Mammary epithelial cell (primary cell): ENCODE measurements around the gene CXCL1.

Source experiments
- EZH2 ChIP-seq: IDR thresholded peaks from 2 replicates; pipeline ENCODE4 v1.6.1; 2012; ENCODE audit warnings: low read length, inconsistent platforms, borderline replicate concordance
- TF ChIP-seq, protein P1 (sequence below), 2 donors: IDR thresholded peaks in 1 of 2; conservative IDR thresholded peaks in 1 of 2; 2 replicates each; pipeline ENCODE4 v1.5.1; 2011 to 2012; ENCODE audit warnings: inconsistent platforms in 2 of 2, low read length in 2 of 2, mild to moderate bottlenecking in 2 of 2, control low read depth in 1 of 2, low read depth in 1 of 2; ENCODE audit not compliant: insufficient read depth in 1 of 2; ENCODE audit errors: extremely low read depth in 1 of 2

DNA sequence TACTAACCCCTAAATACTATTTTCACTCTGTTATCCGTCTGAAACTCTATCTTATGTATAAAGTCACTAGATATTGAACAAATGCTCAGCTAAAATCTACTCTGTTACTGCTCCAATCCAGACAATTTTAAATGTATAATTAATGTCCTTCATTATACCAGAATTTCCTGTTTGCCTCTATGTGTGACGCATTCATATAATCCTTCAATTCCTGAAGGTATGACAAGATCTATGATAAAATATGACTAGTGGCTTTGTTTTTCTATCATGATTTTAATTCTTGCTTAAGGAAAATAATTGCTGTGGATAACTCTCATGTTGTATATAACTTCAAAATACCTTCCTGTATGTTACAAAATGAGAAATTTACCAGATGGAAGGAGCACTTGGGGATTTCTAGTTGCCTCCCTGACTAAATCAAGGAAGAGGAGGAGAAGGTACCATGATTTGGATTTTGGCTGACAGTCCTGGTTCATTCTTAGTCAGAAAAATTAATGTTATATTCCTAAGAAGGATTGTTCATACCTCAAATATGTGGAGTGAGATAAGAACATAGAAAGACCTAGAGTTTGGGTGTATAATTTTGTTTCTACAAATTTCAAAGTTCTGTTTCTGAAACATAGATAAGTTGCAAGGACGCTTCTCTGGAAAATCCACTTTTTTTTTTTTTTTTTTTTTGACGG, 27.8 kb upstream of the CXCL1 start:
- TF ChIP-seq, protein P1, sequence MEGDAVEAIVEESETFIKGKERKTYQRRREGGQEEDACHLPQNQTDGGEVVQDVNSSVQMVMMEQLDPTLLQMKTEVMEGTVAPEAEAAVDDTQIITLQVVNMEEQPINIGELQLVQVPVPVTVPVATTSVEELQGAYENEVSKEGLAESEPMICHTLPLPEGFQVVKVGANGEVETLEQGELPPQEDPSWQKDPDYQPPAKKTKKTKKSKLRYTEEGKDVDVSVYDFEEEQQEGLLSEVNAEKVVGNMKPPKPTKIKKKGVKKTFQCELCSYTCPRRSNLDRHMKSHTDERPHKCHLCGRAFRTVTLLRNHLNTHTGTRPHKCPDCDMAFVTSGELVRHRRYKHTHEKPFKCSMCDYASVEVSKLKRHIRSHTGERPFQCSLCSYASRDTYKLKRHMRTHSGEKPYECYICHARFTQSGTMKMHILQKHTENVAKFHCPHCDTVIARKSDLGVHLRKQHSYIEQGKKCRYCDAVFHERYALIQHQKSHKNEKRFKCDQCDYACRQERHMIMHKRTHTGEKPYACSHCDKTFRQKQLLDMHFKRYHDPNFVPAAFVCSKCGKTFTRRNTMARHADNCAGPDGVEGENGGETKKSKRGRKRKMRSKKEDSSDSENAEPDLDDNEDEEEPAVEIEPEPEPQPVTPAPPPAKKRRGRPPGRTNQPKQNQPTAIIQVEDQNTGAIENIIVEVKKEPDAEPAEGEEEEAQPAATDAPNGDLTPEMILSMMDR (conservative IDR thresholded peaks at IDR 0.05 in 1 of 2, IDR thresholded peaks at IDR 0.05 in 1 of 2; ENCODE audit: extremely low read depth in 1 of 2, insufficient read depth in 1 of 2, low read depth in 1 of 2, low read length in 2 of 2), result no peak
- TF ChIP-seq EZH2, result no peak
